K562 (cell line): Measurements from ENCODE around the gene DLGAP1. TPM values are rescaled to one million over a fixed set of nuclear protein-coding genes. Genes with fewer than 3 reads are reported as not detected.

Experiments
- ATF7 ChIP-seq: fragments of 450-650 bp; IDR thresholded peaks from 2 replicates; pipeline ENCODE4 v1.7.1; 2014; ENCODE audit warnings: mild to moderate bottlenecking, moderate library complexity
- BDP1 ChIP-seq: IDR thresholded peaks from 3 replicates; pipeline ENCODE4 v1.6.1; 2011; ENCODE audit not compliant: insufficient read length, insufficient read depth
- FOXK2 ChIP-seq, 2 experiments: fragments of 450-650 bp; IDR thresholded peaks in 1 of 2; conservative IDR thresholded peaks in 1 of 2; 2 replicates each; pipeline ENCODE4 v1.6.1; 2016; ENCODE audit warnings: low read depth in 2 of 2, mild to moderate bottlenecking in 1 of 2
- HMBOX1 ChIP-seq: sonication (generic); IDR thresholded peaks from 2 replicates; pipeline ENCODE4 v1.6.1; 2016
- KAT7 ChIP-seq: sonication (generic); formaldehyde crosslinking; IDR thresholded peaks from 2 replicates; pipeline ENCODE4 v1.8.0; 2022; ENCODE audit warnings: missing genetic modification reagents, mild to moderate bottlenecking, borderline replicate concordance
- MAZ ChIP-seq, 2 experiments: fragments of 450-650 bp in 1 of 2; sonication (generic) in 1 of 2; formaldehyde crosslinking; IDR thresholded peaks in 1 of 2; conservative IDR thresholded peaks in 1 of 2; 2 replicates each; pipeline versions ENCODE4 v1.4.0 to v1.5.0; 2020; ENCODE audit warnings: mild to moderate bottlenecking in 1 of 2, missing genetic modification reagents in 1 of 2
- NR0B1 ChIP-seq: fragments of 450-650 bp; IDR thresholded peaks from one replicate; pipeline ENCODE4 v1.6.1; 2018; ENCODE audit warnings: mild to moderate bottlenecking, moderate library complexity; ENCODE audit not compliant: partially characterized antibody
- POLR2H ChIP-seq: IDR thresholded peaks from 2 replicates; pipeline ENCODE4 v1.6.1; 2016; ENCODE audit warnings: missing genetic modification characterization, low read depth, mild to moderate bottlenecking, control low read depth, missing compliant biosample characterization, moderate library complexity
- PYGO2 ChIP-seq: fragments of 450-650 bp; IDR thresholded peaks from 2 replicates; pipeline ENCODE4 v1.6.1; 2016; ENCODE audit warnings: mild to moderate bottlenecking, missing genetic modification characterization, moderate library complexity, missing compliant biosample characterization
- RBM14 ChIP-seq: fragments of 200-400 bp; formaldehyde crosslinking; IDR thresholded peaks from 2 replicates; pipeline ENCODE4 v1.6.1; 2018; ENCODE audit warnings: low read depth, mild to moderate bottlenecking, low read length, moderate library complexity, borderline replicate concordance; ENCODE audit not compliant: insufficient read depth
- SNRNP70 ChIP-seq: fragments of 200-400 bp; formaldehyde crosslinking; optimal IDR thresholded peaks from 2 replicates; pipeline ENCODE3; 2017; ENCODE audit warnings: low read depth, low read length
- ZBTB40 ChIP-seq, 2 experiments: fragments of 450-650 bp in 1 of 2; sonication (generic) in 1 of 2; formaldehyde crosslinking in 1 of 2; IDR thresholded peaks; 2 replicates each; pipeline versions ENCODE4 v1.7.1 to v1.9.0; 2016 to 2022; ENCODE audit warnings: inconsistent platforms in 1 of 2, mild to moderate bottlenecking in 1 of 2, missing genetic modification reagents in 1 of 2
- ZNF696 ChIP-seq: fragments of 250-450 bp; sonication (Bioruptor Pico); conservative IDR thresholded peaks from 2 replicates; pipeline ENCODE4 v1.4.0; 2020; ENCODE audit warnings: mild to moderate bottlenecking, moderate library complexity
- polyA plus RNA-seq, 8 experiments: library from polyadenylated mRNA; depleted of rRNA in 4 of 8; stranded (reverse) in 5 of 8; unstranded in 3 of 8; fragments of >200 nt; fragmentation: Nextera tagmentation in 2 of 8; fragmentation: Illumina TruSeq in 1 of 8; extraction: Ambion mirVana in 2 of 8; extraction: Trizol in 1 of 8; gene quantifications; 2 replicates each; pipeline versions ENCODE4 v1.2.1 to v1.2.3, GENCODE V29; 2011 to 2014; ENCODE audit warnings: inconsistent platforms in 1 of 8, missing spikeins in 1 of 8
- total RNA-seq, 7 experiments: library from RNA; depleted of rRNA in 6 of 7; stranded (reverse); fragments of >200 nt in 6 of 7; fragmentation: Illumina TruSeq in 2 of 7; extraction: Trizol in 2 of 7; gene quantifications; 2 replicates each; pipeline versions ENCODE4 v1.2.1 to v1.2.3, GENCODE V29; 2011 to 2021; ENCODE audit warnings: low replicate concordance in 1 of 7

DLGAP1 gene
- total and polyA plus RNA-seq, 9 of the 15 experiments (the other 6 are each of a cell fraction or from before 2014, with no cell fraction given) = 0.04 to 0.22 (median 0.08) TPM

DNA sequence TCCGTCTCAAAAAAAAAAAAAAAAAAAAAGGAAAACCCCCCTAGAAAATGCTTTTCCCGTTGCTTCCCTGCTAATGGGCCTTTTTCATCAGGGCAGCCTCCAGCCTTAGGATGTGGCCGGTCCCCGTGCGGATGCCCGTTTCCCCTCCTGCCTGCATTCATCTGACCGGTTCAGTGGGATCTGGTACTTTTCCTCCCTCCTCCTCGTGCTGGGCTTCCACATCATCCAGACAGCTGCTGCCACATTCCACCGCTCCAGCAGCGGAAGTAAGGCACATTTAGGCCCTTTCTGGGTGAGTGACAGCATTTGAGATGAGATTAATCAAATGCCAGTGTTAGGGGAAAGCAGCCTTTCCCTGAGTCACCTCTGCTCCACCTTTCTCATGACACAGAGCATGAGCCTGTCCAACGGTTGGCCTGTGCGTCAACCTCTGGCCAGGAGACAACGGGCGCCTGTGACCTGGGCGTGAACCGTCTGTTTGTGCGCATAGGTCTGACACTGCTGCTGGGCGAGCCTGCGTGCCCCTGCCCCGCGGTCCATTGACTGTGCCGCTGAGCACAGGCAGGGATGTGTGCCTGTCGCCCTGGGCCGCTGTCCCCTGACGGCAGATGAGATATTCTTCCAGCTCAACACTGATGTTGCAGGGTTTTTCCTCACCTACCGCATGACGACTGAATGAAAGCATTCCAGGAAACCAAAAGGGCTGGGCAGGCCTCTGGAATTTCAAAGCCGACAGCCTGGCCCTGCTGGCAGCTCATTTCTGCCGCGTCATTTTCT lies 831.1 kb downstream of the DLGAP1 start (continued):
- TF ChIP-seq MAZ (CRISPR knock-in tag; conservative IDR thresholded peaks at IDR 0.05 in 1 of 2, IDR thresholded peaks at IDR 0.05 in 1 of 2) (peak; percentile 77 to 87), HMBOX1 (peak; percentile 73; the same call in 1 of the 2 replicates), POLR2H (tag) (no peak), SNRNP70 (no peak), FOXK2 (conservative IDR thresholded peaks at IDR 0.05 in 1 of 2, IDR thresholded peaks at IDR 0.05 in 1 of 2; ENCODE audit: low read depth in 2 of 2) (no peak; a peak in 3 of 4 replicates), RBM14 (no peak), BDP1 (no peak), PYGO2 (tag) (no peak), ATF7 (no peak), ZBTB40 (IDR thresholded peaks at IDR 0.05) (no peak), ZBTB40 (CRISPR knock-in tag; IDR thresholded peaks at IDR 0.05) (no peak), NR0B1 (no peak), ZNF696 (no peak), KAT7 (no peak)
